Caco-2 (cell line): ENCODE results near the gene SMDT1. TPM values are rescaled to one million over a fixed set of nuclear protein-coding genes. Genes with fewer than 3 reads are reported as not detected.

Experiments used
- BruUV-seq: library from RNA; stranded (reverse); fragments of 400-500 nt; replicated peaks from 2 replicates; lab custom pipeline; 2021; lab: Mats Ljungman, UMichigan
- CTCF ChIA-PET: fragments of 300-600 bp; sonication (Branson Sonifier 250); formaldehyde crosslinking; loops from one replicate; lab custom pipeline; 2022; ENCODE audit warnings: antibody characterized with exemption; lab: Charles Lee
- POLR2A ChIA-PET: fragments of 300-600 bp; sonication (Branson Sonifier 250); formaldehyde crosslinking; loops from one replicate; lab custom pipeline; 2022; ENCODE audit warnings: antibody characterized with exemption; lab: Charles Lee
- DNase-seq, 2 experiments: peaks; one replicate each; pipeline versions ENCODE4 v3.0.0 to v3.0.0-alpha.2; 2020 to 2022
- H3K27me3 ChIP-seq: replicated peaks from 2 replicates; pipeline ENCODE4 v1.6.0; 2011; ENCODE audit warnings: low read length; ENCODE audit not compliant: control insufficient read depth, insufficient read depth
- H3K36me3 ChIP-seq: 2 replicates; pipeline ENCODE4 v1.5.1; 2011; ENCODE audit warnings: low read length; ENCODE audit not compliant: control insufficient read depth, insufficient read depth
- H3K4me1 ChIP-seq: fragments of 250-450 bp; sonication (Bioruptor Pico); 2 replicates; pipeline ENCODE4 v1.5.1; 2020; ENCODE audit warnings: mild to moderate bottlenecking
- H3K4me3 ChIP-seq: 2 replicates; pipeline ENCODE4 v1.5.1; 2011; ENCODE audit warnings: low read depth, mild to moderate bottlenecking, control low read depth, low read length
- H3K9me3 ChIP-seq: fragments of 250-450 bp; sonication (Bioruptor Pico); 2 replicates; pipeline ENCODE4 v1.5.1; 2020; ENCODE audit warnings: mild to moderate bottlenecking, moderate library complexity
- H3K27ac Mint-ChIP-seq: one replicate; pipeline ENCODE4 v1.8.0; 2022; ENCODE audit warnings: mixed read lengths; ENCODE audit not compliant: unreplicated experiment
- H3K27me3 Mint-ChIP-seq: one replicate; pipeline ENCODE4 v1.8.0; 2022; ENCODE audit warnings: mixed read lengths; ENCODE audit not compliant: insufficient read depth, unreplicated experiment
- H3K36me3 Mint-ChIP-seq: one replicate; pipeline ENCODE4 v1.8.0; 2022; ENCODE audit warnings: mild to moderate bottlenecking, mixed read lengths; ENCODE audit not compliant: insufficient read depth, unreplicated experiment
- H3K4me1 Mint-ChIP-seq: one replicate; pipeline ENCODE4 v1.8.0; 2022; ENCODE audit warnings: low read depth, mixed read lengths; ENCODE audit not compliant: unreplicated experiment
- H3K4me3 Mint-ChIP-seq: one replicate; pipeline ENCODE4 v1.8.0; 2022; ENCODE audit warnings: mild to moderate bottlenecking, moderate library complexity, mixed read lengths; ENCODE audit not compliant: unreplicated experiment
- H3K9me3 Mint-ChIP-seq: one replicate; pipeline ENCODE4 v1.8.0; 2022; ENCODE audit warnings: mixed read lengths; ENCODE audit not compliant: unreplicated experiment
- CTCF ChIP-seq, 2 experiments: fragments of 200-600 bp in 1 of 2; IDR thresholded peaks; 1 replicate in 1 of 2; 2 replicates in 1 of 2; pipeline versions ENCODE4 v1.5.1 to v1.8.0; 2011 to 2022; ENCODE audit warnings: antibody characterized with exemption in 1 of 2, control low read depth in 1 of 2, inconsistent platforms in 1 of 2, low read depth in 1 of 2, low read length in 1 of 2, mild to moderate bottlenecking in 1 of 2, moderate library complexity in 1 of 2; ENCODE audit not compliant: insufficient read depth in 1 of 2, severe bottlenecking in 1 of 2, unreplicated experiment in 1 of 2
- intact Hi-C: fragments of 100-400 bp; cut with micrococcal nuclease; formaldehyde crosslinking; loops from one replicate; pipeline ENCODE4 v1.10.0; 2022; ENCODE audit not compliant: unreplicated experiment
- total RNA-seq: library from RNA; stranded (reverse); gene quantifications from 2 replicates; pipeline ENCODE4 v1.2.3, GENCODE V29; 2022

Gene SMDT1
- total RNA-seq, 1 experiment from 2014 or later, result 68.6 TPM

GRCh38 chr22:42086051-42086450 is 6.6 kb downstream of the SMDT1 start:
- H3K27ac Mint-ChIP-seq, result no peak overlapping the region
- Histone ChIP-seq H3K4me1 (no peaks in the 10 kb centered on the region), H3K36me3 (peaks cover 2% of the 10 kb centered on the region; the same call in 1 of the 2 replicates), H3K27me3 (no peaks in the 10 kb centered on the region), H3K4me3 (no peak overlapping the region), H3K9me3 (no peaks in the 10 kb centered on the region)
- peaks cover 10% of the 10 kb centered on the region for H3K4me1 Mint-ChIP-seq
- no peak for DNase-seq
- POLR2A ChIA-PET, result no interaction called here
- no peak for TF ChIP-seq CTCF (IDR thresholded peaks at IDR 0.05; ENCODE audit: insufficient read depth in 1 of 2, low read depth in 1 of 2, low read length in 1 of 2, severe bottlenecking in 1 of 2, unreplicated experiment in 1 of 2)
- H3K36me3 Mint-ChIP-seq, result peaks cover 60% of the 10 kb centered on the region
- intact Hi-C loops, result no loop called here
- H3K9me3 Mint-ChIP-seq, result peaks cover 10% of the 10 kb centered on the region
- CTCF ChIA-PET, result no interaction called here
- H3K27me3 Mint-ChIP-seq, result no peaks in the 10 kb centered on the region
- no TSS peak for BruUV-seq
- H3K4me3 Mint-ChIP-seq, result no peak overlapping the region

DNA sequence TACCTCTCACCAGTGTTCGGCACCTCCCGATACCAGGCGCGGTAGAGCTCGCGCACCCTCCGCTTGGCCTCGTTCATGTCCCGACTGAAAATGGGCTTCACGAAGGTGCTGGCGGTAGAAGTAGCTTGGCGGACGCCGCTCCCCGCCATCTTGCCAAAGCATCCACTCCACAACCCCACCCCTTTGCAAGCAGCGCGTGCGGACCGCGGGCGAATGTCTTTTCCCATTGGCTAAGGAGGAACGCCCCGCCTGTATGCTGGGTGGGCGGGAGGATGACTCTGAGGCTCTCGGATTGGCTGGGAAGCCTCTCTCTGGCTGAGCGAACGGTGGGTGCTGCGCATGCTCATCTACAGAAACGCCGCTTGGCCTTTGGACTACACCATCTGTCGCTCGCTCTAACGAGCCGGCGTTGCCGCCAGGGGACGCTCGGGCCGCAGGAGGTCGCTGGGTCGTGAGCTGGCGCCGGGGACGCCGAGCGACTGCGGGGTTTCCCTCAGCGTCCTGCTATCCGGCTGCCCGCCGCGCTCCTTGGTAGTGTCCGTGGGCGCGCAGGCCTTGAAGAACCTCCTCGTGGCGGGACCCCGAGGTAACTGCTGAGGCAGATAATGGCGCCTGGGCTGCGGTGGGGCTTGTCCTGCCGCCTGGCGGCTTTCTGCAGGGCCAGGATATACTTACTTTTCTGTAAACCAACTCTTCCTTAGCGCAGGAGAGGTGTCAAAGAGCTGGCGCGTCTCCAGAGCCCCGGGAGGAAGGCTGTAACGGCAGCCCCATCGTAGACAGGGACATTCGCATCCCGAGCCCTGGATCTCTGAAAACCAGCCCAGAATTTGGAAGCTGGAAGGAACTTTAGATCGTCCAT is 11.3 kb downstream of the SMDT1 start, which contains the start of gene NDUFA6:
Gene NDUFA6, minus strand, starts transcription at position 177 of the 859 bp plus-strand sequence. Its CDS starts 28 bp downstream, at position 149.
- H3K4me1 Mint-ChIP-seq, result peaks cover 9% of the 10 kb centered on the region
- H3K36me3 Mint-ChIP-seq, result peaks cover 44% of the 10 kb centered on the region
- BruUV-seq, result no TSS peak
- intact Hi-C loops, result loop anchor here (1.0 to 10.0 kb wide), 8 partner anchors 12 to 353 kb away; partner anchors contain the start of genes PHETA2 and SMDT1
- peak within 1 kb of the TSS; percentile 99 for H3K27ac Mint-ChIP-seq
- H3K27me3 ChIP-seq, result no peaks in the 10 kb centered on the region
- peak within 1 kb of the TSS; percentile 94 for H3K4me3 ChIP-seq
- no peaks in the 10 kb centered on the region for H3K9me3 ChIP-seq
- ChIA-PET CTCF (interaction anchor here (0.5 to 2.6 kb wide), 15 partner anchors 10 to 394 kb away, joined by 3 to 46 read pairs (median 4); partner anchors contain the start of genes CENPM, NAGA and SMDT1), POLR2A (interaction anchor here (0.5 to 2.7 kb wide), 9 partner anchors 11 to 362 kb away, joined by 3 to 15 read pairs (median 3); partner anchors contain the start of gene SMDT1)
- DNase-seq, result peak; percentile 98 to 99
- H3K4me3 Mint-ChIP-seq, result peak within 1 kb of the TSS; percentile 93
- H3K9me3 Mint-ChIP-seq, result peaks cover 10% of the 10 kb centered on the region
- TF ChIP-seq CTCF (IDR thresholded peaks at IDR 0.05; ENCODE audit: insufficient read depth in 1 of 2, low read depth in 1 of 2, low read length in 1 of 2, severe bottlenecking in 1 of 2, unreplicated experiment in 1 of 2), result peak; percentile 67 to 96
- no peaks in the 10 kb centered on the region for H3K27me3 Mint-ChIP-seq
- no peaks in the 10 kb centered on the region for H3K4me1 ChIP-seq
- H3K36me3 ChIP-seq, result no peaks in the 10 kb centered on the region; the same call in 1 of the 2 replicates

- Mint-ChIP-seq H3K4me3 (peak overlapping the region; percentile 93), H3K36me3 (peaks cover 38% of the 10 kb centered on the region), H3K27me3 (no peaks in the 10 kb centered on the region), H3K9me3 (peaks cover 10% of the 10 kb centered on the region), H3K4me1 (peaks cover 9% of the 10 kb centered on the region), H3K27ac (peak overlapping the region; percentile 99)
- intact Hi-C loops, result loop anchor here (1.0 to 10.0 kb wide), 6 partner anchors 17 to 353 kb away; partner anchors contain the start of gene PHETA2
- TSS peak; percentile 31 for BruUV-seq
- H3K4me3 ChIP-seq, result peak overlapping the region; percentile 79
- CTCF ChIA-PET, result interaction anchor here (0.5 to 2.6 kb wide), 12 partner anchors 11 to 353 kb away, joined by 3 to 46 read pairs (median 4); partner anchors contain the start of genes NAGA and SMDT1
- no peaks in the 10 kb centered on the region for H3K36me3 ChIP-seq
- no peaks in the 10 kb centered on the region for H3K9me3 ChIP-seq
- no peaks in the 10 kb centered on the region for H3K4me1 ChIP-seq
- no peak for DNase-seq
- POLR2A ChIA-PET, result interaction anchor here (0.6 to 2.7 kb wide), 7 partner anchors 12 to 277 kb away, joined by 3 to 15 read pairs (median 3); partner anchors contain the start of gene SMDT1
- H3K27me3 ChIP-seq, result no peaks in the 10 kb centered on the region
- no peak for TF ChIP-seq CTCF (IDR thresholded peaks at IDR 0.05; ENCODE audit: insufficient read depth in 1 of 2, low read depth in 1 of 2, low read length in 1 of 2, severe bottlenecking in 1 of 2, unreplicated experiment in 1 of 2)
Observed at GRCh38 chr22:42091455-42091782, 11.9 kb downstream of the SMDT1 start.
